KMS-11 (cell line): ENCODE measurements around the gene RELN.

Experiments
- H2AFZ ChIP-seq: fragments of 200-600 bp; sonication (generic); 2 replicates; pipeline ENCODE4 v1.6.1; 2016; ENCODE audit warnings: antibody characterized with exemption, mixed run types, low read depth
- H3K27ac ChIP-seq: fragments of 200-600 bp; sonication (generic); 2 replicates; pipeline ENCODE4 v1.6.1; 2016; ENCODE audit warnings: mild to moderate bottlenecking, mixed run types
- H3K27me3 ChIP-seq: fragments of 200-600 bp; sonication (generic); 2 replicates; pipeline ENCODE4 v1.6.1; 2017; ENCODE audit warnings: mild to moderate bottlenecking, low read depth, mixed run types, moderate library complexity; ENCODE audit not compliant: insufficient read depth
- H3K36me3 ChIP-seq: fragments of 200-600 bp; sonication (generic); 2 replicates; pipeline ENCODE4 v1.6.1; 2017; ENCODE audit warnings: mild to moderate bottlenecking, mixed run types; ENCODE audit not compliant: insufficient read depth
- H3K4me1 ChIP-seq: fragments of 200-600 bp; sonication (generic); 2 replicates; pipeline ENCODE4 v1.6.1; 2016; ENCODE audit warnings: mild to moderate bottlenecking, low read depth, mixed run types; ENCODE audit not compliant: poor library complexity, severe bottlenecking
- H3K4me2 ChIP-seq: fragments of 200-600 bp; sonication (generic); 2 replicates; pipeline ENCODE4 v1.7.0; 2016; ENCODE audit warnings: mild to moderate bottlenecking, mixed run types
- H3K4me3 ChIP-seq: fragments of 200-600 bp; sonication (generic); IDR thresholded peaks from 2 replicates; pipeline ENCODE4 v1.6.1; 2017; ENCODE audit warnings: low read depth, low read length, mixed read lengths; ENCODE audit not compliant: insufficient read depth
- H3K79me2 ChIP-seq: fragments of 200-600 bp; sonication (generic); 2 replicates; pipeline ENCODE4 v1.6.1; 2016; ENCODE audit warnings: low read depth, mixed run types; ENCODE audit not compliant: insufficient read depth
- H3K9ac ChIP-seq: fragments of 200-600 bp; sonication (generic); 2 replicates; pipeline ENCODE4 v1.6.1; 2016; ENCODE audit warnings: mild to moderate bottlenecking, mixed run types
- H4K20me1 ChIP-seq: fragments of 200-600 bp; sonication (generic); 2 replicates; pipeline ENCODE4 v1.6.1; 2016; ENCODE audit warnings: mild to moderate bottlenecking, mixed run types; ENCODE audit not compliant: insufficient read depth
- TF ChIP-seq, protein P1 (sequence below): fragments of 200-600 bp; sonication (generic); conservative IDR thresholded peaks from 2 replicates; pipeline ENCODE4 v1.6.1; 2017; ENCODE audit warnings: low read depth, mild to moderate bottlenecking, antibody characterized with exemption, low read length, moderate library complexity, mixed read lengths

RELN gene

DNA sequence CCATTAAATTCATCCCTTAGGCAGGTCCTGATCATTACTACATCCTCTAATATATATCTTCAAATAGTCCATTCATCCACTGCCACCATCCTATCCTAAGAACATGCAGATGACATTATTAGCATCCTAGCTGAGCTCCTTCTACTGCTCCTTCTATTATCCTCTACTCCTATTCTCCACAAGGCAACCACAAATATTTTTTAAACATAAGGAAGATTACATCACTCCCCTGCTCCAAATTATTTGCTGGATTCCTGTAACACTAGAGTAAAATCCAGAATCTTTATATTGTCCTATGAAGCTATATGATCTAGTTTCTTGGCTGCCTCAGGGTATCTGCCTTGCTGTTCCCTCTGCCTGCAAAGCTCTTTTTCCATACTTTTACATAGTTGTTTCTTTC is 367.2 kb downstream of the RELN start:
- Histone ChIP-seq H3K4me1 (no peaks in the 10 kb centered on the region), H3K27ac (no peak overlapping the region), H3K27me3 (no peaks in the 10 kb centered on the region), H3K4me2 (no peak overlapping the region), H4K20me1 (no peaks in the 10 kb centered on the region), H3K79me2 (no peaks in the 10 kb centered on the region), H2AFZ (no peak overlapping the region), H3K9ac (no peak overlapping the region), H3K36me3 (no peaks in the 10 kb centered on the region), H3K4me3 (no peak overlapping the region)
- TF ChIP-seq, protein P1, sequence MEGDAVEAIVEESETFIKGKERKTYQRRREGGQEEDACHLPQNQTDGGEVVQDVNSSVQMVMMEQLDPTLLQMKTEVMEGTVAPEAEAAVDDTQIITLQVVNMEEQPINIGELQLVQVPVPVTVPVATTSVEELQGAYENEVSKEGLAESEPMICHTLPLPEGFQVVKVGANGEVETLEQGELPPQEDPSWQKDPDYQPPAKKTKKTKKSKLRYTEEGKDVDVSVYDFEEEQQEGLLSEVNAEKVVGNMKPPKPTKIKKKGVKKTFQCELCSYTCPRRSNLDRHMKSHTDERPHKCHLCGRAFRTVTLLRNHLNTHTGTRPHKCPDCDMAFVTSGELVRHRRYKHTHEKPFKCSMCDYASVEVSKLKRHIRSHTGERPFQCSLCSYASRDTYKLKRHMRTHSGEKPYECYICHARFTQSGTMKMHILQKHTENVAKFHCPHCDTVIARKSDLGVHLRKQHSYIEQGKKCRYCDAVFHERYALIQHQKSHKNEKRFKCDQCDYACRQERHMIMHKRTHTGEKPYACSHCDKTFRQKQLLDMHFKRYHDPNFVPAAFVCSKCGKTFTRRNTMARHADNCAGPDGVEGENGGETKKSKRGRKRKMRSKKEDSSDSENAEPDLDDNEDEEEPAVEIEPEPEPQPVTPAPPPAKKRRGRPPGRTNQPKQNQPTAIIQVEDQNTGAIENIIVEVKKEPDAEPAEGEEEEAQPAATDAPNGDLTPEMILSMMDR = no peak

DNA sequence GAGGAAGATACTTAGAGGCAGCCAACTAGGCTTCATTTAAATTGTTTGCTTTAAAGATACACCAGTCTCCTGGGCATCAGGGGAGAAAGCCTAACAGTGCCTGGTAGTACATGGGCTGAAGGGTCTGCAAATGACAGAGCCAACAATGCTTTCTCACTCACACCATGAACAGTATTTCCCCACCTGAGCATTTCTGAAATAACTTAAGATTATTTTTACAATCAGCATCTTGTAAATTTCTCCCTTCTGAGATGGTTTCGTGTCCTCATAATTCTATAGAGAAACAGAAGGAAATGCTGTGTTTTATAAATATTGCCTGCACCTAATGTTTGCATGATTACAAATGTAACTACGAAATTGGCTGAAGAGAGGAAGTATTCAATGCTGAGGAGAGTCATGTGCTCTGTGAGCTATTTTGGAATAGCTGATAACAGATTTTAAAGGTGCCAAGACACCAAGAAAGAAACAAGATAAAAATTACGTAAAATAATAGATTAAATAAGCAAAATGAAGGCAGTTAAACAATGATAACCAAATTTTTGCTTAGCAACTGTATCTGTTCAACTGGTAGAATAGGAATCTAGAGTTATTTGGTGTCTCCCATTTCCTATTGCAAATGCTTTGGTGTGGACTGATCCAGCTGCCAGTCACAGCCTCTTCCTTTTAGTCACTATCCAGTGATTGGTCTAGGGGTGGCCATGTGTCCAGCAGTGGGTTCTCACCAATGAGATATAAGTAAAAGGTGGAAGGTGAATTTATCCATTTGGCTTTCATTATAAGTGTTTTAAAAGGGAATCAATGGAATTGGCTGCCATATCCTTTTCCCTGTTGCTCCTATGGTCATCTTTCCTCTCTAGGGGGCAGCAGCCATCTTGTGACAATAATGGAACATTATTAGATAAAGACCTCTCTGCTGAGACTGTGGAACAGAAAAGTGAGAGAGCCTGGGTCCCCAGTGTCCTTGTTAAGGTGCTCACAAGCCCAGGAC is 375.5 kb downstream of the RELN start:
- Histone ChIP-seq H3K4me2 (no peak overlapping the region), H3K9ac (no peak overlapping the region), H3K79me2 (no peaks in the 10 kb centered on the region), H3K4me3 (no peak overlapping the region), H3K4me1 (no peaks in the 10 kb centered on the region), H3K36me3 (no peaks in the 10 kb centered on the region), H2AFZ (no peak overlapping the region), H3K27me3 (no peaks in the 10 kb centered on the region), H4K20me1 (no peaks in the 10 kb centered on the region), H3K27ac (no peak overlapping the region)
- TF ChIP-seq, protein P1 = peak; percentile 32

DNA sequence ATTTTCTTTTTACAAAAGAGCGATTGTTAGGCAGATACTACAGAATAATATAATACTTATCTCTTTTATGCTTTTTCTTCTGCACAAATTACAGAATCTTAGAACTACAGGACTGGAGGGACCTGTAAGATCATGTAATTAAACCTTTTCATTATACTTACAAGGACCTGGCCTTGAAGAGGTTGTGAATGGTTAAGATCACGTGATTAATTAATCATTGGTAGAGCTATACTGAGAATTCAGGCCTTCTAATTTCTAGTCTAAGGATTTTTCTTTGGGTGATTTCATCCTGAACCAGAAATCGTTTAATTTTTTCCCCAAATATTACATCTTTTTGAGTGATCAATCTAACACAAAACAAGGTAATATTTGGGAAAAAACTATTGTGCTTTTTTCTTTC is 379.7 kb downstream of the RELN start:
- Histone ChIP-seq H3K36me3 (no peaks in the 10 kb centered on the region), H3K4me1 (no peaks in the 10 kb centered on the region), H3K27ac (no peak overlapping the region), H3K27me3 (no peaks in the 10 kb centered on the region), H4K20me1 (no peaks in the 10 kb centered on the region), H2AFZ (no peak overlapping the region), H3K4me2 (no peak overlapping the region), H3K9ac (no peak overlapping the region), H3K79me2 (no peaks in the 10 kb centered on the region), H3K4me3 (no peak overlapping the region)
- TF ChIP-seq, protein P1 = no peak

DNA sequence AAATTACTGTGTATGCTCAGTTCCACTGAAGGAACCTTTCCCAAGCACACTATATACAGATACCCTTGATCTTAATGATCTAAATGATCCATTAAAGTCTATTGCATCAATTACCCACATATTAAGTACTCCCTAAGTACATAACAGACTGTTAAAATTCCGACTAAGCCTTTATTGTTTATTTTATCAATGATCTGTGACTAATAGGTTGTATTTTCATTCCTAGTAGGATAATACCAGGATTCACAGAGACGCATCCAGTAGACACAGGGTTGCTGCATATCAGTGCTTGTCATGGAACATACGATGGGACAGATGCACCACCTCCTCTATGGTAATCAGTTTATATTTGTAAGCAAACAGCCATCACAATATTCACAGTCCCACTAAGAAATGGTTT is 383.8 kb downstream of the RELN start:
- TF ChIP-seq, protein P1 = no peak
- no peak overlapping the region for H3K4me3 ChIP-seq

More for the DNA sequence above, 383.8 kb downstream of the RELN start:
- Histone ChIP-seq H3K36me3 (no peaks in the 10 kb centered on the region), H3K79me2 (no peaks in the 10 kb centered on the region), H4K20me1 (no peaks in the 10 kb centered on the region), H3K9ac (no peak overlapping the region), H3K27ac (no peak overlapping the region), H3K27me3 (no peaks in the 10 kb centered on the region), H3K4me2 (no peak overlapping the region), H3K4me1 (no peaks in the 10 kb centered on the region), H2AFZ (no peak overlapping the region)
